ENCODE data around the gene STK10.

The STK10 gene

GRCh38 chr5:172194985-172195774, 7.2 kb upstream of the STK10 start:
- Histone ChIP-seq H3K79me2 (ENCODE audit: insufficient read depth, low read length) (no peaks in the 10 kb centered on the region), H3K4me3 (ENCODE audit: low read depth, low read length, poor library complexity, severe bottlenecking) (no peak overlapping the region), H3K9me2 (ENCODE audit: low read depth, low read length) (no peaks in the 10 kb centered on the region), H4K20me1 (ENCODE audit: insufficient read depth, low read length) (no peaks in the 10 kb centered on the region), H2AFZ (ENCODE audit: low read length) (no peak overlapping the region), H3K27ac (ENCODE audit: low read depth, low read length, poor library complexity, severe bottlenecking) (no peak overlapping the region), H3K4me2 (ENCODE audit: low read length) (no peak overlapping the region), H3K9me3 (ENCODE audit: low read length) (no peaks in the 10 kb centered on the region), H3K9ac (ENCODE audit: low read length) (no peak overlapping the region), H3K27me3 (ENCODE audit: insufficient read depth, low read length) (no peaks in the 10 kb centered on the region), H3F3A (ENCODE audit: insufficient read depth, low read length) (no peaks in the 10 kb centered on the region), H3K36me3 (ENCODE audit: insufficient read depth, low read length) (no peaks in the 10 kb centered on the region), H3K4me1 (ENCODE audit: insufficient read depth, low read length, severe bottlenecking) (peaks cover 11% of the 10 kb centered on the region)
- TF ChIP-seq EZH2 (IDR thresholded peaks at IDR 0.05; ENCODE audit: borderline replicate concordance, low read length) (no peak), CTCF (IDR thresholded peaks at IDR 0.05; ENCODE audit: low read length) (no peak)

GRCh38 chr5:172193872-172194271, 5.8 kb upstream of the STK10 start, which contains the start of gene EFCAB9:
TSS of gene EFCAB9 (plus strand) at chr5:172194172. CDS start at chr5:172194173, 1 bp downstream.
- no peaks in the 10 kb centered on the region for H3K27me3 ChIP-seq (ENCODE audit: insufficient read depth, low read length)
- no peaks in the 10 kb centered on the region for H3K36me3 ChIP-seq (ENCODE audit: insufficient read depth, low read length)
- no peak for TF ChIP-seq CTCF (IDR thresholded peaks at IDR 0.05; ENCODE audit: low read length)
- TF ChIP-seq EZH2 (IDR thresholded peaks at IDR 0.05; ENCODE audit: borderline replicate concordance, low read length) = no peak
- no peaks in the 10 kb centered on the region for H3K9me3 ChIP-seq (ENCODE audit: low read length)
- H3F3A ChIP-seq (ENCODE audit: insufficient read depth, low read length) = no peaks in the 10 kb centered on the region
- no peak within 1 kb of the TSS for H2AFZ ChIP-seq (ENCODE audit: low read length)
- H3K79me2 ChIP-seq (ENCODE audit: insufficient read depth, low read length) = no peaks in the 10 kb centered on the region
- H3K9ac ChIP-seq (ENCODE audit: low read length) = no peak within 1 kb of the TSS; the same call in 1 of the 2 replicates
- no peak within 1 kb of the TSS for H3K27ac ChIP-seq (ENCODE audit: low read depth, low read length, poor library complexity, severe bottlenecking)
- H4K20me1 ChIP-seq (ENCODE audit: insufficient read depth, low read length) = no peaks in the 10 kb centered on the region
- H3K4me2 ChIP-seq (ENCODE audit: low read length) = peak within 1 kb of the TSS; percentile 26; the same call in 1 of the 2 replicates
- no peaks in the 10 kb centered on the region for H3K9me2 ChIP-seq (ENCODE audit: low read depth, low read length)
- H3K4me3 ChIP-seq (ENCODE audit: low read depth, low read length, poor library complexity, severe bottlenecking) = peak within 1 kb of the TSS; percentile 37
- peaks cover 18% of the 10 kb centered on the region for H3K4me1 ChIP-seq (ENCODE audit: insufficient read depth, low read length, severe bottlenecking)

GRCh38 chr5:172189693-172190296, 1.8 kb upstream of the STK10 start:
- Histone ChIP-seq H3K4me2 (ENCODE audit: low read length) (peak overlapping the region; percentile 40; the same call in 1 of the 2 replicates), H3K4me1 (ENCODE audit: insufficient read depth, low read length, severe bottlenecking) (peaks cover 42% of the 10 kb centered on the region), H3K9ac (ENCODE audit: low read length) (no peak overlapping the region), H2AFZ (ENCODE audit: low read length) (no peak overlapping the region), H3F3A (ENCODE audit: insufficient read depth, low read length) (no peaks in the 10 kb centered on the region), H3K79me2 (ENCODE audit: insufficient read depth, low read length) (peaks cover 18% of the 10 kb centered on the region; the same call in 1 of the 2 replicates), H4K20me1 (ENCODE audit: insufficient read depth, low read length) (no peaks in the 10 kb centered on the region), H3K27ac (ENCODE audit: low read depth, low read length, poor library complexity, severe bottlenecking) (no peak overlapping the region), H3K9me2 (ENCODE audit: low read depth, low read length) (no peaks in the 10 kb centered on the region), H3K27me3 (ENCODE audit: insufficient read depth, low read length) (no peaks in the 10 kb centered on the region), H3K9me3 (ENCODE audit: low read length) (no peaks in the 10 kb centered on the region), H3K4me3 (ENCODE audit: low read depth, low read length, poor library complexity, severe bottlenecking) (no peak overlapping the region), H3K36me3 (ENCODE audit: insufficient read depth, low read length) (no peaks in the 10 kb centered on the region)
- no peak for TF ChIP-seq CTCF (IDR thresholded peaks at IDR 0.05; ENCODE audit: low read length)
- no peak for TF ChIP-seq EZH2 (IDR thresholded peaks at IDR 0.05; ENCODE audit: borderline replicate concordance, low read length)
